IMR-90 (cell line): ENCODE results near the gene HOXC6.

Experiments
- BHLHE40 ChIP-seq: fragments of 150-350 bp; IDR thresholded peaks from 2 replicates; pipeline ENCODE4 v1.6.1; 2016; ENCODE audit warnings: mild to moderate bottlenecking, low read depth, low read length
- CEBPB ChIP-seq: IDR thresholded peaks from 2 replicates; pipeline ENCODE4 v1.6.1; 2012; ENCODE audit warnings: low read depth, low read length, improper control_type of control experiment
- CTCF ChIP-seq: conservative IDR thresholded peaks from 2 replicates; pipeline ENCODE4 v1.5.1; 2012; ENCODE audit warnings: mild to moderate bottlenecking, low read depth, low read length, improper control_type of control experiment
- FOS ChIP-seq: fragments of 150-350 bp; IDR thresholded peaks from 2 replicates; pipeline ENCODE4 v1.6.1; 2016; ENCODE audit warnings: low read depth, low read length
- MAFK ChIP-seq: IDR thresholded peaks from 2 replicates; pipeline ENCODE4 v1.6.1; 2012; ENCODE audit warnings: low read depth, low read length, improper control_type of control experiment
- MXI1 ChIP-seq: IDR thresholded peaks from 2 replicates; pipeline ENCODE4 v1.6.1; 2012; ENCODE audit warnings: low read depth, mild to moderate bottlenecking, low read length, moderate library complexity, borderline replicate concordance
- POLR2A ChIP-seq: IDR thresholded peaks from 2 replicates; pipeline ENCODE4 v1.6.1; 2012; ENCODE audit warnings: mild to moderate bottlenecking, low read depth, low read length
- RAD21 ChIP-seq: IDR thresholded peaks from 2 replicates; pipeline ENCODE4 v1.6.1; 2012; ENCODE audit warnings: low read length, improper control_type of control experiment
- RCOR1 ChIP-seq: IDR thresholded peaks from 2 replicates; pipeline ENCODE4 v1.6.1; 2012; ENCODE audit warnings: mild to moderate bottlenecking, low read length, improper control_type of control experiment; ENCODE audit not compliant: insufficient replicate concordance
- RFX5 ChIP-seq: IDR thresholded peaks from 2 replicates; pipeline ENCODE4 v1.8.0; 2012; ENCODE audit warnings: low read depth, mild to moderate bottlenecking, low read length, moderate library complexity
- SMC3 ChIP-seq: fragments of 150-350 bp; IDR thresholded peaks from 2 replicates; pipeline ENCODE4 v1.6.1; 2016; ENCODE audit warnings: low read depth, mild to moderate bottlenecking, antibody characterized with exemption, low read length, moderate library complexity
- TF ChIP-seq, protein P1 (sequence below): fragments of 150-350 bp; IDR thresholded peaks from 2 replicates; pipeline ENCODE4 v1.6.1; 2017; ENCODE audit warnings: mild to moderate bottlenecking, antibody characterized with exemption, low read length, low read depth
- TF ChIP-seq, protein P2 (sequence below): fragments of 150-350 bp; IDR thresholded peaks from 2 replicates; pipeline ENCODE4 v1.6.1; 2016; ENCODE audit warnings: low read depth, mild to moderate bottlenecking, low read length, moderate library complexity, borderline replicate concordance

DNA sequence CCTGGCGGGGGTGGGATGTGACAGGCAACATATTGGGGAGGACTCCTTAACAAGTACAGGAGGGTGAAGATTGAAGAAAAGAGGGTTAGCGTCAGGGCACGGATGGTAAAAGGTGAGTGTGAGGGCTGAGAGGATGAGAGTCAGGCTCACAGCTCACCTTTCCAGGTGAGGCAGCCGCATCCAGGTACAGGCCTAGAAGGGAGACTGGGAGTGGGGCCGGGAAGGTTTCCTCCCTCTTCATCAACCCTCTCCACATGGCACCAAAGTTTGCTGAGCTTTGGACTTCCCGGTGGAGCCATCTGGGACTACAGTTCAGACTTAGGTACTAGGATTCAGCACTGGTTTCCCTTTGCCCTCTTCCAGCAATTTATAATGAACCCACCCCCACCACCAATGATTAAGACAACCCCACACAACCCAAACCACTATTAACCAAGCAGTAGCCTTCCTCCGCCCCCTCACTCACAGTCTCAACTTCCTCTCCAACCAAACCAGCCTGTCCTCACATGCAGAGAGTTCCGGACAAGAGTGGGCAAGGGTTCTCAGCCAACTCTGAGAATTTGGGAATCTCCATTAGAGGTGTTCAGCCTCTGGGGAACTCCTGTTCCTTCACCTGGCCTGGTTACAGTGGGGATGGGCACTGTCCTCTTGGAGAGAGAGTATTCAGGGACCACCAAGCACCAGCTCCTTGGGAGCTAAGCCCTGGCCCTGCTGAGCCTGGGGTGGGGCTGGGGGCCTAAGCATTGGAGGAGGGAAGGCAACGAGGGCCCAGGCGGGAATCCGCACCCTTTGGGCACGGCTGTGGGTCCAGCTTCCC is 23.0 kb downstream of the HOXC6 start:
- TF ChIP-seq SMC3 (no peak), CTCF (no peak), POLR2A (no peak), CEBPB (no peak), RCOR1 (no peak), RAD21 (no peak), RFX5 (no peak), FOS (no peak), MAFK (no peak), BHLHE40 (no peak), MXI1 (no peak)
- TF ChIP-seq, protein P1, sequence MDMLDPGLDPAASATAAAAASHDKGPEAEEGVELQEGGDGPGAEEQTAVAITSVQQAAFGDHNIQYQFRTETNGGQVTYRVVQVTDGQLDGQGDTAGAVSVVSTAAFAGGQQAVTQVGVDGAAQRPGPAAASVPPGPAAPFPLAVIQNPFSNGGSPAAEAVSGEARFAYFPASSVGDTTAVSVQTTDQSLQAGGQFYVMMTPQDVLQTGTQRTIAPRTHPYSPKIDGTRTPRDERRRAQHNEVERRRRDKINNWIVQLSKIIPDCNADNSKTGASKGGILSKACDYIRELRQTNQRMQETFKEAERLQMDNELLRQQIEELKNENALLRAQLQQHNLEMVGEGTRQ, result no peak
- TF ChIP-seq, protein P2, sequence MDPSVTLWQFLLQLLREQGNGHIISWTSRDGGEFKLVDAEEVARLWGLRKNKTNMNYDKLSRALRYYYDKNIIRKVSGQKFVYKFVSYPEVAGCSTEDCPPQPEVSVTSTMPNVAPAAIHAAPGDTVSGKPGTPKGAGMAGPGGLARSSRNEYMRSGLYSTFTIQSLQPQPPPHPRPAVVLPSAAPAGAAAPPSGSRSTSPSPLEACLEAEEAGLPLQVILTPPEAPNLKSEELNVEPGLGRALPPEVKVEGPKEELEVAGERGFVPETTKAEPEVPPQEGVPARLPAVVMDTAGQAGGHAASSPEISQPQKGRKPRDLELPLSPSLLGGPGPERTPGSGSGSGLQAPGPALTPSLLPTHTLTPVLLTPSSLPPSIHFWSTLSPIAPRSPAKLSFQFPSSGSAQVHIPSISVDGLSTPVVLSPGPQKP, result no peak
